DND-41 (cell line): Measurements from ENCODE around the gene ARNT2.

Experiments used
- ATAC-seq: fragments of 200-7000 bp; cut with Tn5 transposase; 3 replicates; pipeline ENCODE4 v1.9.1; 2021; ENCODE audit warnings: low read depth; ENCODE audit not compliant: insufficient read depth
- DNase-seq: peaks from one replicate; pipeline ENCODE4 v3.0.0-alpha.2; 2020
- H2AFZ ChIP-seq: 2 replicates; pipeline ENCODE4 v1.6.0; 2012; ENCODE audit warnings: low read depth, low read length
- H3K27ac ChIP-seq: 2 replicates; pipeline ENCODE4 v1.5.1; 2012; ENCODE audit warnings: low read length, inconsistent platforms
- H3K27me3 ChIP-seq: fragments of 200-600 bp; sonication (generic); 2 replicates; pipeline ENCODE4 v1.6.0; 2012; ENCODE audit warnings: low read length, mild to moderate bottlenecking, inconsistent platforms; ENCODE audit not compliant: insufficient read depth, poor library complexity
- H3K36me3 ChIP-seq: 2 replicates; pipeline ENCODE4 v1.5.1; 2012; ENCODE audit warnings: low read length, inconsistent platforms; ENCODE audit not compliant: insufficient read depth
- H3K4me1 ChIP-seq: 2 replicates; pipeline ENCODE4 v1.5.1; 2012; ENCODE audit warnings: mild to moderate bottlenecking, low read length; ENCODE audit not compliant: insufficient read depth
- H3K4me2 ChIP-seq: 2 replicates; pipeline ENCODE4 v1.6.0; 2012; ENCODE audit warnings: mild to moderate bottlenecking, moderate library complexity, low read length, inconsistent platforms; ENCODE audit not compliant: insufficient read depth
- H3K4me3 ChIP-seq, 2 experiments: fragments of 200-600 bp in 1 of 2; shearing (Covaris generic) in 1 of 2; 2 replicates each; pipeline ENCODE4 v1.5.1; 2012 to 2016; ENCODE audit warnings: inconsistent platforms in 2 of 2, low read length in 2 of 2, mild to moderate bottlenecking in 2 of 2, low read depth in 1 of 2, moderate library complexity in 1 of 2
- H3K79me2 ChIP-seq: 2 replicates; pipeline ENCODE4 v1.6.0; 2012; ENCODE audit warnings: low read length, inconsistent platforms; ENCODE audit not compliant: insufficient read depth
- H3K9ac ChIP-seq: 2 replicates; pipeline ENCODE4 v1.6.0; 2012; ENCODE audit warnings: low read depth, mild to moderate bottlenecking, inconsistent platforms, low read length, moderate library complexity
- H3K9me3 ChIP-seq: 2 replicates; pipeline ENCODE4 v1.5.1; 2012; ENCODE audit warnings: low read length, moderate library complexity, mild to moderate bottlenecking, inconsistent platforms; ENCODE audit not compliant: insufficient read depth, severe bottlenecking
- H4K20me1 ChIP-seq: 2 replicates; pipeline ENCODE4 v1.6.0; 2012; ENCODE audit warnings: low read length; ENCODE audit not compliant: insufficient read depth
- CTCF ChIP-seq: IDR thresholded peaks from 2 replicates; pipeline ENCODE4 v1.5.1; 2012; ENCODE audit warnings: borderline replicate concordance, low read length, moderate library complexity, mild to moderate bottlenecking; ENCODE audit not compliant: poor library complexity, severe bottlenecking; ENCODE audit errors: extremely low read depth
- EZH2 ChIP-seq: IDR thresholded peaks from 3 replicates; pipeline ENCODE4 v1.6.1; 2012; ENCODE audit warnings: borderline replicate concordance, low read depth, mild to moderate bottlenecking, moderate library complexity, low read length, inconsistent platforms; ENCODE audit not compliant: severe bottlenecking

The ARNT2 gene

GRCh38 chr15:80612118-80612823, 208.1 kb downstream of the ARNT2 start:
- Histone ChIP-seq H2AFZ (no peak overlapping the region), H4K20me1 (no peaks in the 10 kb centered on the region), H3K9me3 (no peaks in the 10 kb centered on the region), H3K36me3 (no peaks in the 10 kb centered on the region), H3K4me2 (no peak overlapping the region), H3K4me3 (no peak overlapping the region), H3K27me3 (no peaks in the 10 kb centered on the region), H3K27ac (no peak overlapping the region), H3K9ac (no peak overlapping the region), H3K4me1 (no peaks in the 10 kb centered on the region), H3K79me2 (no peaks in the 10 kb centered on the region)
- no peak for DNase-seq
- no peak for TF ChIP-seq CTCF
- no peak for TF ChIP-seq EZH2
- no peak for ATAC-seq

GRCh38 chr15:80613762-80614365, 209.7 kb downstream of the ARNT2 start:
- DNase-seq = no peak
- Histone ChIP-seq H3K4me1 (no peaks in the 10 kb centered on the region), H3K27me3 (no peaks in the 10 kb centered on the region), H3K9ac (no peak overlapping the region), H3K4me2 (no peak overlapping the region), H3K27ac (no peak overlapping the region), H3K9me3 (no peaks in the 10 kb centered on the region), H3K36me3 (no peaks in the 10 kb centered on the region), H4K20me1 (no peaks in the 10 kb centered on the region), H2AFZ (no peak overlapping the region), H3K4me3 (no peak overlapping the region), H3K79me2 (no peaks in the 10 kb centered on the region)
- TF ChIP-seq CTCF (no peak), EZH2 (no peak)
- ATAC-seq = no peak

GRCh38 chr15:80614711-80615360, 210.7 kb downstream of the ARNT2 start:
- Histone ChIP-seq H3K27ac (no peak overlapping the region), H3K36me3 (no peaks in the 10 kb centered on the region), H3K9ac (no peak overlapping the region), H3K9me3 (no peaks in the 10 kb centered on the region), H3K79me2 (no peaks in the 10 kb centered on the region), H3K4me3 (no peak overlapping the region), H3K27me3 (no peaks in the 10 kb centered on the region), H3K4me2 (no peak overlapping the region), H4K20me1 (no peaks in the 10 kb centered on the region), H2AFZ (no peak overlapping the region), H3K4me1 (no peaks in the 10 kb centered on the region)
- TF ChIP-seq EZH2 (no peak), CTCF (no peak)
- no peak for DNase-seq
- ATAC-seq = no peak
